NCI-H146 treated with DMSO at 0.1 percent for 48 hours (cell line): ENCODE measurements around the gene FMN1.

Source experiments
- DNase-seq: peaks from one replicate; lab custom pipeline; 2025; ENCODE audit not compliant: unreplicated experiment; lab: John Stamatoyannopoulos, UW

Gene FMN1

GRCh38 chr15:32792436-32792835 lies 402.1 kb downstream of the FMN1 start:
- DNase-seq, result no peak

DNA sequence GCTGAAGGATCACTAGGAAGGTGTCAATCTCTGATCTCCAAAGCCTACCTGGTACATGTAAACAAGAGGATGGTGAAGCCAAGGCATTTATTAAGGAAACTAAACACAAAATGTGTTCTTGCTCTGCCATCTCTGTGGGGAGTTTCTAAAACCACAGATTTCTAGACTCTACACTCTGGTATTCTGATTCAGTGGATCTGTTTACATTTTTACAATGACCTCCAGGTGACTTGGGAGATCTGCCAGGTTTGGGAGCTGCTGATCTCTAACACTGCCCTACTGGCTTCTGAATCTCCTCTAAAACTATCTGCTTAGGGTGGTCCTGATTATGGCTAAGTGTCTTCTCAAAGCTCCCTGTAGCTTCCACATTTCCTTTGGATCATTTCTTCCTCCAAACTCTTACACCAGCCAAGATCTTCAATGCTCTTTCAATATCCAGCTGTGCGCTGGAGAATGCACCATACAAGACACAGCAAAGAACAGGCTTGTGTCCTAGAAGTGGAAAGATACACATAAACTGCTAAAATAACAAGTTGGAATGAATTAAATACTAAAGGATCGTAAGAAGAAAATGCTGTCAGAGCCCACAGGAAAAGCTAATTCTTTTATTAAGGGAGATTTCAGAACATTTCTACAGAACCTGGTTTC lies 404.0 kb downstream of the FMN1 start:
- no peak for DNase-seq

DNA sequence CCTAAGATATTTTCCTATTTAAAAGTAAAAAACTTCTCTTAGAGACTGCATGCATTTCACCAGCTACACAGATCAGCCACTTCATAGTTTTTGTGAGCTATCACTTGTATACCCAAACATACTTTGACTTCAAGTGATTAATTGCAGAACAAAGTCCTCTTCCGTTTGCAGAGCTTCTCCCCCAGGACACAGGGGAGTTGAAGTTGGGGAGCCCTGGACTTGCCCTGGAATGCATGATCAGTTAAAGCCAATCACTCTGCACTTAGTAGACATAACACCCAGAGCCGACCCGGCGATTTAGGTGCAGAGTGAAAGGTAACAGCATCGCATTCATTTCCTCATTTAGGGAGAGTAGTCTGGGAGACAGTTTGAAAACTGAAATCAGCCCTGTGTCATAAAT lies 406.6 kb downstream of the FMN1 start:
- no peak for DNase-seq

DNA sequence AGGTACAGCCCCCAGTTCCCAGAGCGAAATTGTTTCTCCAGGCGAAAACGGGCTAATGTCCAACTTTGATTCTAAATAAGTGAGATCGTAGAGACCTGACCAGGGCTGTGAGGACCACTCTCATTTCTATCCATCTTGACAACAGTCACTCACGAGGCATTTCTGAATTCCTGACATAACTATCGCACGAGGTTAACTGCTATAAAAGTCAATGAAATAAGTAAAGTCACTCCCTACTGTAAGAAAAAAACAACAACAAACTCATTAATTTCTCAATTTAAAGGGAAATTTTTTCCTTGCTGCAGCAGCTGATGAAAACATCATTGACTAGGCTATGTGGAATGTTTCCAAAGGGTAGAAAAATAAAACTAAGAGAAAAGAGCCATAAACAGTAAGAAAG lies 407.6 kb downstream of the FMN1 start:
- DNase-seq, result no peak

DNA sequence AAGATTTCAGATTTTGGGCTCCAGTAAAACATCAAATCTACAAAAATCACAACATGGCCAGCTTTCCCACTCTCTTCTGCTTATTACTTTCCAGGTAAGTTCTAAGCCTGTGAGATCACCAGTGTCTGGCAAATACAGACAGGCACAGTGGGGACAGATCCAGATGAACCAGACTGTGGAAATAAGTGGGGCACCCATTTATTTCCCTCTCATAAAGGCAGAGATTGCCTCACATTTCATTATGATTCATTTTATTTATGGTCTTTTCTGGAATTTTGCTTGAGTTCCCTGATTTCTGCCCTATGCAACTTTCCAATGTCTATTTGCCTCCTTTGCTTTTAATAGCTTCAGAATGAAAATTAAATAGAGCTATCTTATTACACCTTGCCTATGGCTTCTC lies 409.9 kb downstream of the FMN1 start:
- DNase-seq, result no peak

DNA sequence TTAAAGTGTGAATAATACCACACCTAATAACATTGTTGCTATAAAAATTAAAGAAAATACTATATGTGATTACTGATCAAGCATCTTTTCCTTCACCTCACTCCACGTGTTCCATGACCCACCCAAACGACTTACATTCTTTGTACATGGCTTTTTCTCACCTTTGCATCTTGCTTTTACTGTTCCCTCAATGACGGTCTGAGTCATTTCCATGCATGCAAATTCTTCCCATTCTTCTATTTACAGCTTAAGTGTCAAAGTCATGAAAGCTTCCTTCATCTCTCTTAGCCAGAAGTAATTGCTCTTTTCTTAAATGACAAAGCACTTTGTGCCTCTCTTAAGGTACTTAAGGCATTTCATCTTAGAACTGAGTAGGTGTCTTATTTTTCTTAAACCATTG lies 412.7 kb downstream of the FMN1 start:
- no peak for DNase-seq

GRCh38 chr15:32778391-32779176 lies 415.9 kb downstream of the FMN1 start:
- DNase-seq, result no peak

DNA sequence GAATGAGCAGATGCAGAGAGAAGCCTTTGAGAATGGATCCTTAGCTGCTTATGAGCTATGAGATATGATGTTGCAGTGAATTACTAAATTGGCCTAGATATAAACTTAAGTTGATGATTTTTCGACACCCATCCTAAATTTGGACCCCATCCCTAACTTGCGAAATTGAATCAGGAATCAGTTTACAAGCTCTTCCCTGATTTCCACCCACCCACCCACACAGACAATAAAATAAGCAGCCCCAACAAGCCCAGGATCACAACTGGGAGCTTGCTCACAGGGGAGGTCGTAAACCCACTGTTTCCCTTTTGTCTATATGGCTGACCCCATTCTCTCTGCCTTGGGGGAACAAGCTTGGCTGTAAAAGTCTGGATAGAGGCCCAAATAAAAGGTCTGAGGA lies 419.4 kb downstream of the FMN1 start:
- DNase-seq, result no peak

GRCh38 chr15:32774022-32774421 lies 420.5 kb downstream of the FMN1 start:
- no peak for DNase-seq

DNA sequence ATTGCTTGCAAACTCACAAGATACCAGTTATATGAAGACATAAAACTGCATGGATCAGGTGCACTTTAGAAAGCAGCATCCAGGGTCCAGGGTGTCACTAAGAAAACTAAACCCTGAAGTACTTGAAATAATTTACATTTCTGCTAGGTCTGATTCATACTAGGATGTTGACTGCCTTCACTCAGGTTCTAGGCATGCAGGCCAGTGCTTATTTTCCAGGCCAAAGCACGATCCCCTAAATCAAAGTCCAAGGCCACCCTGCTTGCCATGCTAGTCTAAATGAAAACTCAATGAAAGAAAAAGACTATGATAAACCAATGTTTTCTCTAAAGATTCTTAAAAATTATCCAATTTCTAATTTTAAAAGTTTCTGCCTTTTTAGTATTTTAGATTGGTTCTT lies 427.3 kb downstream of the FMN1 start:
- no peak for DNase-seq

- DNase-seq, result no peak
Measured at GRCh38 chr15:32766101-32766500, 428.4 kb downstream of the FMN1 start.

DNA sequence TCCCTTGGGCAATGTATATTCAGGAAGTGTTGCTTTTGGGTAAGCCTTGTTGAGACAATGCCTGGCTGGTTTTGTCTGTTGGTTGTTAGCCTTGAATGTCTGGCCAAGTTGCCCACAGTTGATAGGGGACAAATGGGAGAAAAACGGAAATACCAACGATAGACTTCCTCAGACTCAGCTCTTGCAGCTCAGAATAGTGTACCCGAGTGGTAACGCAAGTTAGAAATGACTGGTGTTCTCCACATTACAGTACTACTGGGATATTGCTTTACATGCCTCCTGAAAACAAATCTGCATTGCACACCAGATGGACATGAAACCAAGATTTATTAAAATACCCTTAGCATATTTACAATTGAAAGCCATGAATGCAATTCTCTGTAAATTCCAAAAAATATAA lies 429.3 kb downstream of the FMN1 start:
- DNase-seq, result no peak

GRCh38 chr15:32763295-32763694 lies 431.2 kb downstream of the FMN1 start:
- DNase-seq, result no peak

DNA sequence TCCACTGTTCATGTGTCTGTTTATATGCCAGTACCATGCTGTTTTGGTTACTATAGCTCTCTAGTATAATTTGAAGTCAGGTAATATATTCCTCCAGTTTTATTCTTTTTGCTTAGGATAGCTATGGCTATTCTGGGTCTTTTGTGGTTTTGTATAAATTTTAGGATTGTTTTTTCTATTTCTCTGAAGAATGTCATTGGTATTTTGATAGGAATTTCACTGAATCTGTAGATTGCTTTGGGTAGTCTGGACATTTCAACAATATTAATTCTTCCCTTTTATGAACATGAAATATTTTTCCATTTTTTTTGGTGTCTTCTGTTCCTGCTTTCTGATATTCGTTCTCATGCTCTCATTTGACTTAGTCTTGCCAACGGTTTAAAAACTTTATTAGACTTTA lies 437.1 kb downstream of the FMN1 start:
- no peak for DNase-seq

DNA sequence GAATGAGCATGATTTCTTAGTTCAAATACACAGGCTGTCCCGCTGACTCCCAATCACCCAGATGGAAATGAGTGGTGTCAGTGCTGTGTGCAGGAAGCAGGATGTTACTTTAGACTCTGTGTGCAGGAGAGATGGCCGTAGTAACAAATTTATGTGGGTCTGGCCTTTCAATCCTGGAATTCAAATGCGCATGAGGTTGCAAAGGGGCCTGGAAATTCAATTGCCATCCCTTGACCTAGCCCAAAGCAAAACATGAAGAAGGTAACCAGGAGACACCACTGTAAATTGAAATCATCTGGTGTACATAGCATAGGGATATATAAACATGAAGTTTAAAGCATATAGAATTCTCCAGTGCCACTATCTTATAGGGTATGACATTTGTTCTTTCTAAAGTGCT lies 443.5 kb downstream of the FMN1 start:
- no peak for DNase-seq

DNA sequence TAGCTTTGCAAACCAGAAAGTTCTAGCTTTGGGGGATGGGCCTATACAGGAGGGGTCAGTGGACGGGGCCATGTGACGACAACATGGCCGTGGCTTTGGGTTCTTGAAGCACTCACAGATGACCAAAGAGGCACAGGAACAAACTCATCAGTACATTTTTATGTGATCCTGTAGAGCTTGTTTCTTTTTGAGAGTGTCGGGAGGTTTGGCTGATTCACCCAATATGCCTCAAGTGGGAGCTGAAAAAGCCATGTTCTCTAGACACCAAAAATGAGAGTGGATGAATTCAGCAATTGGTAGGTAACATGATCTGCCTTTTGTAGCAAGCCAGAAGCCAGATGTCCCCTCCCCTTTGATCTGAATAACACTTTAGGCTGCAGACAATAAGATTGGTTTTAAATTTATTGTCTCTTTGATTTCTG lies 446.6 kb downstream of the FMN1 start:
- no peak for DNase-seq

DNA sequence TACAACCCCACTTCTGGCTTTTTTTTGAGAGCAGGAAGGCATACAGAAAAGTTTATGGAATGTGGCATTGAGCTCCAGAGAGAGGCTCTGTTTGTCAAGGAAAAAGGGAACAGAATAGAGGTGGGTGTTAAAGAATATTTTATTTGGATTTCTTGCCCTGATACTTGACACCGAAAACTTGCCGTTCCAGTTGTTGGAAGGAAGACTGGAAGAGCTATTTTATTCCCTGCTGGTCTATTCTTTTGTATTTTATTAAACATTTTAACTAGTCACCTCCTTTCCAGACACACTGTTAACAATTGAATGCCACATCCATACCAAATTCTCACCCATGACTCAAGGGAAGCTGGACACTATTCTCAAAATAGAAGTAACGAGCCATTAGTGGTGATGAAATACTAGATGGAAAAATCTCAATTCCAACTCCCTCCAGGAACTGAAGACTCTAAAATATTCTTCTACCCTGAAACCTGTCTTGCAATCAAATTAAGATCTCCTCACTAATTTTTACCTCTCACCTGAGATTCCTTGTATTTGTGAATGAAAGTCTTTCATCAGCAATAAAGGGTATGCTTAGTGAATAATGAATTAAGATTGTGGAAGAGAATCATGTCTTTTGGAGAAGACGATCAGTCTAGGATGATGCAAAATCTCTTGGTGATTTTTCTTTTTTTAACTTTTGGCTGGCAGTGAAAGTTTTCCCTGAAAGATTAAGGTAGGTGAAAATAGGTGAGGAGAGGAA lies 448.2 kb downstream of the FMN1 start:
- DNase-seq, result no peak

GRCh38 chr15:32743411-32744140 lies 450.9 kb downstream of the FMN1 start:
- no peak for DNase-seq

DNA sequence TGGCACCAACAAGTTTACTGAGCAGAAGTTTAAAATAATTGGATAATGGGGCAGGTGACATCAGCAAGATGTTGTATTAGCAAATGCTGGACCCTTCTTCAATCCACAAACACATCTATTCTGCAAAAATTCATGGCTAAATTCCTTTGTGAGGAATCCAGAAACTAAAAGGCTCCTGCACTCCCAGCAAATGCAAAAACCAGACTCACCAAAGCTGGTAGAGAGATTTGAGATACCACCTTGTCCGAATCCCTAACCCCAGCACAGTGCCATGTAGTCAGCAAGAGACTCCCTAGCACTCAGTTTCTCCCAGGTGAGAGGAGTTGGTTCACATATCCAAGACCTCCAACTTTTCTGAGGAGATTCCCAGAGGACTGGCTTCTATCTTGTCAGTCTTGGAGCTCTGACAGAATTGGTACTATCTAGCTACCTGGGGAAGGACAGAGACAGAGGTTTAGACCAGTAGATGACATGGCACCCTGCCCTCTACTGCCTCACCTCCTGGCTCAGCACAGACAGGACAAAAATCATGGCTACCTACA lies 454.9 kb downstream of the FMN1 start:
- no peak for DNase-seq

GRCh38 chr15:32738666-32739065 lies 455.8 kb downstream of the FMN1 start:
- no peak for DNase-seq

DNA sequence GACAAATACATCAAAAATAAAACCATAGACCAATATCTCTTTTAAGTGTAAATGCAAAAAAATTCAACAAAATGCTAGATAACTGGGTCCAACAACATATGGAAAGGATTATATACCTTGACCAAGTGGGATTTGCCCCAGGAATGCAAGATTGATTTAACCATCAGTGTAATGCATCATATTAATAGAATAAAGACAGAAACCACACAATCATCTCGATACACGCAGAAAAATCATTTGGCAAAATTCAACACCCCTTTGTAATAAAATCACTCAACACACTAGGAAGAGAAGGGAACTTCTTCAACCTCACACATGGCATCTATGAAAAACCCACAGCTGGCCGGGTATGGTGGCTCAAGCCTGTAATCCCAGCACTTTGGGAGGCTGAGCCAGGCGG lies 457.2 kb downstream of the FMN1 start:
- DNase-seq, result no peak
